H54 (cell line): ENCODE measurements around the gene ERLEC1.
"Not testable (repeated sequence)": the region's sequence is repeated elsewhere in the genome, so short reads cannot be mapped to it uniquely, and the experiment has no call there.

ENCODE experiments used
- DNase-seq: peaks from one replicate; pipeline ENCODE4 v3.0.0; 2011; ENCODE audit warnings: low spot score, mixed read lengths; ENCODE audit not compliant: insufficient read length
- FAIRE-seq: peaks from 3 replicates; lab custom pipeline; 2011; peaks lifted over from hg19 to GRCh38; lab: Jason Lieb, UNC
- POLR2A ChIP-seq: IDR thresholded peaks from 2 replicates; pipeline ENCODE4 v1.6.1; 2011; ENCODE audit warnings: low read depth, mild to moderate bottlenecking, low read length

ERLEC1 gene

DNA sequence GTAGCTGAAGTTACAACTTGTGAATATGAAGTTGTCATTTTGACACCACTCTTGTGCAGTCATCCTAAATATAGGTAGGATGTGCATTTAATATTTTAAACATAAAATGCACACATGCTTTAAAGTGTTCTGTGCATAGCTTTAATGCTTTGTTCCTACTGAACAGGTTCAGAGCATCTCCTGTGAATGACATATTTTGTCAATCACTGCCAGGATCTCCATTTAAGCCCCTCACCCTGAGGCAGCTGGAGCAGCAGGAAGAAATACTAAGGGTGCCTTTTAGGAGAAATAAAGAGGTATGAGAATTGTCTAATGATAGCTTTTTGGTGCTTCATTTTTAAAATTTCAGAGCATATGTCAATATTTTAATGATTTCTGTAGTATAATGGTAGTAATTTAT is 14.7 kb downstream of the ERLEC1 start:
- no peak for FAIRE-seq
- no peak for TF ChIP-seq POLR2A

DNA sequence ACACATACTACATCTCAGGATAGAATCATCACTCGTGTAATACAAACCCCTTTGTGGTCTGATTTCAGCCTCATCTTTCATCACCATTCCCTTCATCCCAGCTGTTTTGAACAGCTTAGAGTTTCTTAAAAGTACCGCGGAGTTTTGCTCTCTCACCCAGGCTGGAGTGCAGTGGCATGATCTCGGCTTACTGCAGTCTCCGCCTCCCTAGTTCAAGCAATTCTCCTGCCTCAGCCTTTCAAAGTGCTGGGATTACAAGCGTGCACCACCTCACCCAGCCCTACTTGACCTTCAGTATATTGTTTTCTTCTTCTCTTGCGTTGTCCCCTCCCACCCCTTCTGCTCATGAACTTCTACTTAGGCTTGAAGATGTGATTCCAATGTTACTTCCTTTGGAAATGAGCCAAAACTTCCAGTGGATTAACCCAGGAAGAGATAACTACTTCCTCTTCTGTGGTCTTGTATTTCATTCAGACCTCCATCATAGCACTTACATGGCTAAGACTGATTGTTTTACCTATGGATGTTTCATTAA is 15.8 kb downstream of the ERLEC1 start:
- FAIRE-seq (no peak), DNase-seq (no peak)
- no peak for TF ChIP-seq POLR2A

More for the DNA sequence above, 14.7 kb downstream of the ERLEC1 start:
- no peak for DNase-seq

DNA sequence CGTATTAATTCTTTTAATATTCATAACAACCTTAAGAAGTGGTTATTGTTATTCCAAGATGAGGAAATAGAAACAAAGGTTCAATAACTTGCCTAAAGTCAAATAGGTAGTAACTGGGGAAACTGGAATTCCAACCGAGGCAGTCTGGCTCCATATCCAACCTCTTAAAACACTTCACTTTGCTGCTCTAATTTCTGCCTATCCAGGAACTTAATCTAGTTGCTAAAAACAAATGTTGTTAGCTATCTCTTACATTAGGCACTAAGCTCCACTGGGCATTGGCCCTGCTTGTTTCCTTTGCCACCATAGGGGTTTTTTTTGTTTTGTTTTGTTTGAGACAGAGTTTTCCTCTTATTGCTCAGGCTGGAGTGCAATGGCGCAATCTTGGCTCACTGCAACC is 24.8 kb downstream of the ERLEC1 start:
- no peak for TF ChIP-seq POLR2A
- no peak for FAIRE-seq
- no peak for DNase-seq

DNA sequence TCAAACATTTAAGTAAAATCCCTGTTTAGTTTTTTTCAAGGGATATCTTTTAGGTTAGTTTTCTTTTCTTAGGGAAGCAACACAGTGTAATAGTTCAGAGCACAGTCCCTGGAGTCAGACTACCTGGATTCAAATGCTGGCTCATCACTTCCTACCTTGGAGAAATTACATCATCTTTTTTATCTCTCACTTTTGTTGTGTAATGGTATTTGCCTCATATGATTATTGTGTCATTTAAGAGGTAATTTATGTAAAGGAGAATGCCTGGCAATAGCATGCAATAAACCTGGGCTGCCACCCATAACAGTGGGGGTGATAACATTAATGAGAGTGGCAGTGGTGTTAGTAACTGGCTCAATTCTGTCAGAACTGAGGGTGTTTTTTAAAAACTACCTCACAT is 26.3 kb downstream of the ERLEC1 start:
- FAIRE-seq (no peak), DNase-seq (no peak)
- TF ChIP-seq POLR2A, result no peak

DNA sequence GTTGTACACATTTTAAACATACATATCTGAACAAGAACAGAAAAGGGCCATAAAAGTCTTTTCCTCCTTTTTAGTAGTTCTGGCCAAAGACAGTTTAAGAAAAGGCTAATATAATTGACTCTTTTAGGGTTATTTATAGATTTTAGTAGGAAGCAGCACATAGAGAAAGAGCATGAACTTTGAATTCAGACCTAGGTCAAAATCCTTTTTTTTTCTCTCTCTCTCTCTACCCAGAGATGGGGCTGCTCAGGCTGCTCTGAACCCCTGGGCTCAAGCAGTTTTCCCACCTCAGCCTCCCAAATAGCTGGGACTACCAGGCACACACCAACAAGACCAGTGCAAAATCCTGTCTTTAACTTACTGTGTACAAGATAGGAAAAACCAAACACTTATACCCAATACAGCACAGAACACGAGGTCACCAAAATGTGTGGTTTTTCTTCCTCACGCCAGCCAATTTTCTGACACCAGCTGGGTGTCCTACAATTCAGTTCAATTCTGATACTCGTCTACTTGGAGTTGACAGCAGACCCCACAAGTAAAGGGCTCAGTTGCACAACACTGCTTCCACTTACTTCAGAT is 32.1 kb downstream of the ERLEC1 start:
- no peak for TF ChIP-seq POLR2A
- DNase-seq (no peak), FAIRE-seq (no peak)

DNA sequence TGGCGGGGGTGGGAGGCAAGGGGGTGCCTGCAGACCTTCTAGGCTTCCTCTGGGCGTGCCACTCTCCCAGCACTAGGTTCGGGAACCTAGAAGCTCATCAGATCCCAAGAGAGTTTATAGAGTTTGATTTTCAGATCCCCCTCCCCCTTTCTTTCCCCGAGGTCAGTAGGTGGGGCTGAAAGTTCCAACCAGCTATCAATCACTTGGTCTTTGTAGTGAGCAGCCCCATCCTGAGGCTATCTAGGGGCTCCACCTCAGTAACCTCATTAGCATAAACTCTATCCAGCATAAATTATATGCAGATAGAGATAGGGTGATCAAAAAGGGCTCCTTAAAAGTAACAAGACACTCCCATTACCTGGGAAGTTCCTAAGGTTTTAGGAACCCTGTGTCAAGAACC is 32.8 kb downstream of the ERLEC1 start:
- DNase-seq (no peak), FAIRE-seq (no peak)
- no peak for TF ChIP-seq POLR2A

DNA sequence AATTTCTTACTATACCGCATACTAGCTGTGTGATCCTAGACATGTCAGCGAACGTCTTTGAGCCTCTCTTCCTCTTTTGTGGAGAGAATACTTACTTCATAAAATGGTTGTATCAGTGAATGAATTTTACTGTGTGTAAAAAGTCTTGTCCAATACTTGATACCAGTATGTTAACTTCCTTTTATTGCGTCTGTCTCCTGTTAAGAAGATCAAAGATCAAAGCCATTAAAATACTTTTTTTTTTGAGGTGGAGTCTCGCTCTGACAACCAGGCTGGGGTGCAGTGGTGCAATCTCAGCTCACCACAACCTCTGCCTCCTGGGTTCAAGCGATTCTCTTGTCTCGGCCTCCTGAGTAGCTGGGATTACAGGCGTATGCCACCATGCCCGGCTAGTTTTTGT is 33.2 kb downstream of the ERLEC1 start:
- TF ChIP-seq POLR2A, result no peak
- no peak for DNase-seq
- no peak for FAIRE-seq

DNA sequence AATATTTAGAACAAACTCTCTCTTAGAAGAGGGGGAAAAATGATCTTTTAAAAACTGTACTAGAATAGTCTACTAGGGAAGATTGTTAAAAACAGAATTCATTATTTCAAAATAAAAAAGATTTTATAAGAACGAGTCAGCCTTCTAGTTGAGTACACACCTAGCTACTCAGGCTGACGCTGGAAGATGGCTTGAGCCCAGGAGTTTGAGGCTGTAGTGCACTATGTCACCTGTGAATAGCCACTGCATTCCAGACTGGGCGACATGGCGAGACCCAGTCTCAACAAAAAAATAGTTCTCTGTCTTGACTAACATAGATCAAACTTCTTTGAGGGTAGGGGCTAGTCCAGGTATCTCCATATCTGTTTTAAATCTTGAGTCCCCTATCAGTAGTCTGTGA is 33.9 kb downstream of the ERLEC1 start:
- FAIRE-seq (no peak), DNase-seq (no peak)
- TF ChIP-seq POLR2A, result no peak

DNA sequence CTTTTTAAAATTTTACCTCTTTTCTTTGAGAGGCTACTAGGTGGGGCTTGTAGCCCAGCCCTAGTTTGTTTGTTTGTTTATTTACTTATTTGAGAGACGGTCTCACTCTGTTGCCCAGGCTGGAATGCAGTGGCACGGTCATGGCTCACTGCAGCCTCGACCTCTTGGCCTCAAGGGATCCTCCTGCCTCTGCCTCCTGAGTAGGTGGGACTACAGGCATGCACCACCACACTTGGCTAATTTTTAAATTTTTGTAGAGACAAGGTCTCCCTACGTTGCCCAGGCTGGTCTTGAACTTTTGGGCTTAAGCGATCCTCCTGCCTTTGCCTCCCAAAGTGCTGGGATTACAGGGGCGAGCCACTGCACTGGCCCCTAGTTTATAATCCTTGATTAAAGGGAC is 35.0 kb downstream of the ERLEC1 start:
- no peak for FAIRE-seq
- DNase-seq, result no peak
- TF ChIP-seq POLR2A, result no peak

DNA sequence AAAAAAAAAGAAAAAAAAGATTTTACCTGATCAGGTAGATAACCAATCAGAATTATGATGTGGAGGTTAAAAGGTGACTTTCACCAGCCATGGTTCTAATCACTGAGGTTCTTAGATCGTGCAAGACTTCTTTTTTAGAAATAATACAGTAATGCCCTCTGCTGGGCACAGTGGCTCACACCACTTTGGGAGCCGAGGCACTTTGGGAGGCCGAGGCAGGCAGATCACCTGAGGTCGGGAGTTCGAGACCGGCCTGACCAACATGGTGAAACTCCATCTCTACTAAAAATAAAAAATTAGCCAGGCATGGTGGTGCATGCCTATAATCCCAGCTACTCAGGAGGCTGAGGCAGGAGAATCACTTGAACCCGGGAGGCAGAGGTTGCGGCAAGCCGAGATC is 36.8 kb downstream of the ERLEC1 start:
- not testable (repeated sequence) for DNase-seq, FAIRE-seq

DNA sequence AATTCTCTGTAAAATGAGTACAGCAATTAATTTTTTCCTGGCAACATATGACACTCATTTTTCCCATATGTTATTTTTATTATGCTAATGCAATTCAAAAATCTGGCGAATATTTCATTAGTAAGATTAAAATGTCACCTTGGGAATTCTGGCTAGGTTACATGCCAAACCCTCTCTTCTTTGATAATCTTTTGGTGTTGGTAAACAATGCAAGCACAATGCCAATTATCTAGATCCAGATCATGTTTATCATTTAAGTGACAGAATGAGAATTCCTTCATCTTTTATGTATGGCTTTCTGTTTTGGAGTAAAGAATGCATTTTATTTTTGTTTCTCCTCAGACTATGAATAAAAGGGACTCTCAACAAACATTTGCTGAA is 39.2 kb downstream of the ERLEC1 start:
- TF ChIP-seq POLR2A, result no peak
- no peak for FAIRE-seq
- no peak for DNase-seq

DNA sequence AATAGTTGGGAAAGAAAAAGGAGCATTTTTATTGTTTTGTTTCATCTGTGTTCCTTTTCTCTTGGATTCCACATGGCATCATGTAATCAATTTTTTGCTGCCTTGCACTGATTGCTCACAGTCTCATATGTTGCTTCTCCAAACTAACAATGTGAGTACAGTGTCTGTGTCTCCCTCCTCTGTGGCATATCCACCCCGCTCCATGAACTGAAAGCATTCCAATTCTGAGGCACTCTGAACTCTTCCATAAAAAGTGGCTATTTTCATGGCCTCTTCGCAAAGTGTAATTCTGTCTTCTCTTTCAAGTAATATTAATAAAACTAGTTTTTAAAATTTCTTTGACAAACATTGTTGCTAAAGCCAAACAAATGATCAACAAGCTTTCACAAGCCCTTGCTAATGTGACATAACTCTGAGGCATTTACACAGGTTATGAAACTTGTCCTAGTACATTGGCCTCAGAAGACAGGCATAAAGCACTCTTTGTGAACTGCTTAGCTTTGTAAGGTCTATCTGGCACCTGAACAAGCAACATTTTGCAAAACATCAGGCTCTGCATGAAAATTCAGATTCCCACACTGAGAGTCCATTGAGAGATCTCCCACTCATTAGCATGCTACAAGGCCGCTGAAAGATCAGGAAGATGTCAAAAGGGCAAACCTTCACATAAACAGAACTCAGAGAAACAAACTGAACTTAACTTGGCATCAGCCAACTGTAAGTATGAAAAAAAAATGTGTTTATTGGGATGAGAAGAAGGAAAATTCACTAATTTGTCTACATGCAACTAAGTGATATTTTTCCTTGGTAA is 39.9 kb downstream of the ERLEC1 start:
- TF ChIP-seq POLR2A, result no peak
- FAIRE-seq (no peak), DNase-seq (no peak)

DNA sequence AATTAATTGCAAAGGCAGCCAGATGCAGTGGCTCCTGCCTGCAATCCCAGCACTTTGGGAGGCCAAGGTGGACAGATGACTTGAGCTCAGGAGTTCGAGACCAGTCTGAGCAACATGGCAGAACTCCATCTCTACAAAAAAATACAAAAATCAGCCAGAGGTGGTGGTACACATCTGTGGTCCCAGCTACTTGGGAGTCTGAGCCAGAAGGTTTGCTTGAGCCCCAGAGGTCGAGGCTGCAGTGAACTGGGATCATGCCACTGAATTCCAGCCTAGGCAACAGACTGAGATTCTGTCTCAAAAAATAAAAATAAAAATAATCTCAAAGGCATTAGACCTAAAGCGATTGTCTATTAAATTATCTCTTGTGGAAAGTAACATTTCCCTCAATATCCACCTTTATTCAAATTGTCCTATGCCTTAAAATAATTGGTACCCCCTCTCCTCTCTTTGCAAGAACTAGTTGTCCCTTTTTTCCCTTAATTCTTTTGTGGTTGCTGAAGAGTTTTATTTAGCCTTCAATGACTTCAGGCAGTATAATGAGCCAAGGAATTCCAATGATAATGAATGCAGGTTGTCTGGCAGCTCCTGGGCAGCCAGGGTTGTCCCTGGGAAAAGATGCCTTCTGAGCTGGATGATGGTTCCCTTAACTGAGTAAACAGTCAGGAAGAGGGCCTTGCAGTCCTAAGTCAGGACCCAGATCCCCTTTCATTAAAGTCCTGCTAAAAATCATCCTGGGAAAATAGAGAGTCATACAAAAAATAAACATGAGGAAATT is 40.7 kb downstream of the ERLEC1 start:
- TF ChIP-seq POLR2A, result no peak
- DNase-seq (no peak), FAIRE-seq (no peak)

DNA sequence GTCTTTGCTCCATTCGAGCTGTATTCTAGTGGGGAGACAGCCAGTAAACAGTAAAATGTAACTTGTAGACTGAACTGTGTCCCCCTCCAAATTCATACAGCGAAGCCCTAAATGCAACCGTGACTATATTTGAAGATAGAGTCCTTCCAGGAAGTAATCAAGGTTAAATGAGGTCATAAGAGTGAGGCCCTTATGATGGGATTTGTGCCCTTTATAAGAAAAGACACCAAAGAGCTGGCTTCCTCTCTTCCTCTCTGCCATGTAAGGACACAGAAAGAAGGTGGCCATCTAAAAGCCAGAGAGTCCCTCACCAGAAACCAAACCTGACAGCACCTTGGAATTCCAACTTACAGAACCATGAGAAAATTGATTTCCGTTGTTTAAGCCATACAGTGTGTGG is 41.5 kb downstream of the ERLEC1 start:
- DNase-seq, result no peak

More for the DNA sequence above, 41.5 kb downstream of the ERLEC1 start:
- no peak for TF ChIP-seq POLR2A
- no peak for FAIRE-seq
